Fibroblast of pulmonary artery (primary cell): Measurements from ENCODE around the gene ERP29.

Experiments used
- DNase-seq: peaks from one replicate; pipeline ENCODE4 v3.0.0-alpha.2; 2010; ENCODE audit warnings: low read depth
- H3K4me3 ChIP-seq: replicated peaks from 2 replicates; pipeline ENCODE4 v1.5.1; 2011; ENCODE audit warnings: low read depth, mild to moderate bottlenecking, control low read depth, low read length, moderate library complexity
- CTCF ChIP-seq: IDR thresholded peaks from 2 replicates; pipeline ENCODE4 v1.5.1; 2011; ENCODE audit warnings: mild to moderate bottlenecking, control low read depth, low read length, inconsistent platforms; ENCODE audit errors: missing control alignments

The ERP29 gene

GRCh38 chr12:112012775-112013600, at the start of gene ERP29, which contains the start of gene TMEM116:
Gene ERP29, plus strand, starts transcription at chr12:112013426. Its CDS starts 40 bp downstream, at chr12:112013466.
Gene TMEM116, minus strand, starts transcription at chr12:112013165. Its CDS starts 7,895 bp downstream, at chr12:112005270.
- peak; percentile 43 for TF ChIP-seq CTCF
- peak within 1 kb of the TSS; percentile 95 for H3K4me3 ChIP-seq
- DNase-seq = peak; percentile 99

- H3K4me3 ChIP-seq = no peak overlapping the region
- no peak for TF ChIP-seq CTCF
- no peak for DNase-seq
Measured at GRCh38 chr12:111964935-111965334, 48.3 kb upstream of the ERP29 start.

- no peak for TF ChIP-seq CTCF
- DNase-seq = no peak
- H3K4me3 ChIP-seq = no peak overlapping the region
Measured at GRCh38 chr12:111971800-111972199, 41.4 kb upstream of the ERP29 start.

- no peak overlapping the region for H3K4me3 ChIP-seq
- peak; percentile 17 for DNase-seq
- TF ChIP-seq CTCF = no peak
Measured at GRCh38 chr12:111975161-111975931, 37.9 kb upstream of the ERP29 start.

GRCh38 chr12:111976291-111976690, 36.9 kb upstream of the ERP29 start:
- H3K4me3 ChIP-seq = no peak overlapping the region
- no peak for DNase-seq
- TF ChIP-seq CTCF = no peak

- no peak for DNase-seq
- no peak for TF ChIP-seq CTCF
- H3K4me3 ChIP-seq = no peak overlapping the region
Measured at GRCh38 chr12:111976860-111977259, 36.4 kb upstream of the ERP29 start.
